ENCODE measurements around the gene GPR162. TPM values are rescaled to one million over a fixed set of nuclear protein-coding genes. Genes with fewer than 3 reads are reported as not detected.
"Not testable (repeated sequence)": the region's sequence is repeated elsewhere in the genome, so short reads cannot be mapped to it uniquely, and the experiment has no call there.

GPR162 gene
- total and polyA plus RNA-seq, 12 donors, result 1.1 to 42.6 (median 5.1) TPM

GRCh38 chr12:6872073-6873048 is 50.7 kb downstream of the GPR162 start:
- Histone ChIP-seq H3K27ac (peak overlapping the region; percentile 76 to 96 (median 85)), H3K27me3 (no peaks in the 10 kb centered on the region), H3K9me3 (replicated peaks in 1 of 3) (no peaks in the 10 kb centered on the region), H3K4me1 (replicated peaks in 1 of 2) (peaks cover 31 to 49% of the 10 kb centered on the region in 2 donors), H3K4me3 (peak overlapping the region; percentile 58 to 95 (median 92)), H3K36me3 (replicated peaks in 1 of 2) (peaks cover 0 to 29% of the 10 kb centered on the region in 2 donors)
- 0 to 1% (median 1%) methylated on average over 5 to 40 of the region's 40 CpGs for WGBS, 4 donors
- intact Hi-C loops (cut with DNase I), result loop anchor here in 1 of 2 donors (10.0 kb wide), 1 partner anchor 82 kb away; the partner anchor contains the start of gene PTPN6
- DNase-seq, result peak; percentile 79 to 90 (median 87)
- TF ChIP-seq CTCF (IDR thresholded peaks at IDR 0.05) (peak; percentile 77 to 96 (median 92)), POLR2A (IDR thresholded peaks at IDR 0.05) (no peak)

DNA sequence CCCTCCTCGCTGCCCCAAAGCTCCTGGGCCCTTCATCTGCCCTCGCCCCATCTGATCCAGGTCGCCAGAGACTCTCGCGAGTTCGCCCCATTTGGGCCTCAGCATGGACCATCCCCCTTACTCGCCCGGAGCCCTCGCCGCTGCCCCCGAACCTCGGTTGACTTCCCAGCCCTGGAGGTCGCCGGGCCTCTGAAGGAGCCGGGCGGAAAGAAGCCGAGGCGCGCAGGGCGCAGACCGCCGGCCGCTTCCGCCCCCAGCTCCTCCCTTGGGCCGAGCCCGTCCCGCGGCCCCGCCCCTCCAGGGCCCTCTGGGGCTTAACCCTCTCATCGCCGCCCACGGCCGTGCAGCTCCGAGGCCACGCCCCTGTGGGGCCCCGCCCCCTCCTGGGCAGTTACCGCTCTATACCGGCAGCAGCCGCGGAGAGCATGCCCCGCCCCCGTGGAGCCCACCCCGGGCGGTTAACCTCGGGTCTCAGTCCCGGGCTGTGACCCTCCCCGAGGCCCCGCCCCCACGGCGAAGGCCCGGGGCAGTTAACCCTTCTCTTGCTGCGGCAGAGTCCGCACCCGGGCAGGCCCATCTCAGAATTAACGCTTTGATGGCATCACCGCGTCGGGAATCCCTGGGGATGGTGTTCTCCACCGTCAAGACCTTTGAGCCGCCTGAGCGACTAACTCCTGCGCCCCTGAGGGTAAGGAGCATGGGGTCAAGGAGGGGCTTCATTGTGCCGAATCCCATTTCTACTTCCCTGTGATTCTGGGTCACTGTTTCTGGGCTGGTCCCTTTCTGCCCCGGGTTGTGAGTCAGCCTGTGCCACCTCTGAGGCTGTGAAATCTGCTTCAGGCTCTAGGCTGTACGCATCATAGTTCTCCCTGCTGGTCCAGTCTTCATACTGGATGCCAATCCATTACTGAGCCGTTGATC is 51.7 kb downstream of the GPR162 start, which contains the start of gene SPSB2:
TSS of gene SPSB2 (minus strand) at position 210 of the 921 bp plus-strand sequence. CDS start 402 bp downstream, outside the sequence.
- Histone ChIP-seq H3K36me3 (replicated peaks in 1 of 2) (peaks cover 0 to 29% of the 10 kb centered on the region in 2 donors), H3K9me3 (replicated peaks in 1 of 3) (no peaks in the 10 kb centered on the region), H3K4me3 (peak within 1 kb of the TSS; percentile 58 to 95 (median 92)), H3K4me1 (replicated peaks in 1 of 2) (peaks cover 31 to 48% of the 10 kb centered on the region in 2 donors), H3K27ac (peak within 1 kb of the TSS; percentile 76 to 96 (median 85)), H3K27me3 (no peaks in the 10 kb centered on the region)
- intact Hi-C loops (cut with DNase I), result loop anchor here in 1 of 2 donors (10.0 kb wide), 1 partner anchor 81 kb away; the partner anchor contains the start of gene PTPN6
- 0 to 2% (median 0%) methylated on average over 13 to 66 of the region's 66 CpGs for WGBS, 4 donors
- TF ChIP-seq POLR2A (IDR thresholded peaks at IDR 0.05), result peak; percentile 45 to 49
- TF ChIP-seq CTCF (IDR thresholded peaks at IDR 0.05), result peak in 2 of 6 experiments; percentile 6 to 17
- DNase-seq, result peak; percentile 97 to 99 (median 99)

DNA sequence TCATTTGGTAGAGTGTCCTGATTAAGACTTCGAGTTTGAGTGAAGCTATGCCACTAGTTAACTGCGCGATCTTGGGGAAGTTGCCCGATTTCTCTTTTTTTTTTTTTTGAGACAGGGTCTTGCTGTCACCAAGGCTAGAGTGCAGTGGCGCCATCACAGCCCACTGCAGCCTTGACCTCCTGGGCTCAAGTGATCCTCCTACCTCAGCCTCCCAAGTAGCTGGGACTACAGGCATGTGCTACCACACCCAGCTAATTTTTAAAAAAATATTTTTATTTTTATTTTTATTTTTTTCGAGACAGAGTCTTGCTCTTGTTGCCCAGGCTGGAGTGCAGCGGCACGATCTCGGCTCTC is 52.4 kb downstream of the GPR162 start:
- DNase-seq; H3K27me3 ChIP-seq; H3K9me3 ChIP-seq (replicated peaks in 1 of 3): not testable (repeated sequence)
- intact Hi-C loops (cut with DNase I), result loop anchor here in 1 of 2 donors (10.0 kb wide), 1 partner anchor 81 kb away; the partner anchor contains the start of gene PTPN6
- Histone ChIP-seq H3K27ac (peak overlapping the region; percentile 76 to 96 (median 85)), H3K36me3 (replicated peaks in 1 of 2) (peaks cover 0 to 28% of the 10 kb centered on the region in 2 donors), H3K4me3 (peak overlapping the region in 2 of 4 donors; percentile 58 to 91), H3K4me1 (replicated peaks in 1 of 2) (peaks cover 24 to 42% of the 10 kb centered on the region in 2 donors)
- WGBS, 4 donors, result 38 to 42% (median 40%) methylated on average over 9 of the region's 9 CpGs

Other genes starting within 250 kb of the GPR162 start
- 100 to 1,000 TPM; 216 to 307 (median 246) TPM for gene CHD4, start 214.4 kb upstream of the GPR162 start, total RNA-seq
- 100 to 1,000 TPM; 152 to 505 (median 284) TPM for gene CHD4, start 214.4 kb upstream of the GPR162 start, polyA plus RNA-seq
- gene LPAR5, start 185.9 kb upstream of the GPR162 start, total RNA-seq, result 10 to 100 TPM in 1 of 9 donors, 1 to 10 TPM in 7, under 1 TPM in 1; 0.28 to 11.6 (median 8.1) TPM
- 1 to 10 TPM; 1.3 to 2.2 (median 1.5) TPM for gene LPAR5, start 185.9 kb upstream of the GPR162 start, polyA plus RNA-seq
- 1 to 10 TPM in 7 of 9 donors, under 1 TPM in 2; 0.36 to 3.1 (median 1.4) TPM for gene ACRBP, start 174.4 kb upstream of the GPR162 start, total RNA-seq
- gene ACRBP, start 174.4 kb upstream of the GPR162 start, polyA plus RNA-seq, result 1 to 10 TPM in 1 of 3 donors, under 1 TPM in 2; 0.91 to 2.8 (median 0.99) TPM
- gene ING4, start 158.7 kb upstream of the GPR162 start, total RNA-seq, result 10 to 100 TPM; 22.6 to 87.6 (median 54.1) TPM
- 10 to 100 TPM; 31.6 to 40.1 (median 32.3) TPM for gene ING4, start 158.7 kb upstream of the GPR162 start, polyA plus RNA-seq
- gene ZNF384, start 132.4 kb upstream of the GPR162 start, total RNA-seq, result 10 to 100 TPM; 19.9 to 67.2 (median 41.4) TPM
- 10 to 100 TPM; 45.5 to 71.2 (median 49.5) TPM for gene ZNF384, start 132.4 kb upstream of the GPR162 start, polyA plus RNA-seq
- 1 to 10 TPM in 1 of 9 donors, under 1 TPM in 5, not detected in 3; 0.11 to 4.6 (median 0.45) TPM for gene PIANP, start 121.0 kb upstream of the GPR162 start, total RNA-seq
- 1 to 10 TPM; 2.4 to 5.2 (median 3.5) TPM for gene PIANP, start 121.0 kb upstream of the GPR162 start, polyA plus RNA-seq
- gene COPS7A, start 97.8 kb upstream of the GPR162 start, total RNA-seq, result 100 to 1,000 TPM in 1 of 9 donors, 10 to 100 TPM in 8; 56.5 to 105 (median 83.2) TPM
- 10 to 100 TPM; 46.5 to 85.1 (median 50.6) TPM for gene COPS7A, start 97.8 kb upstream of the GPR162 start, polyA plus RNA-seq
- gene MLF2, start 68.7 kb upstream of the GPR162 start, total RNA-seq, result 100 to 1,000 TPM; 135 to 334 (median 225) TPM
- 100 to 1,000 TPM; 181 to 248 (median 233) TPM for gene MLF2, start 68.7 kb upstream of the GPR162 start, polyA plus RNA-seq
- gene PTMS, start 55.5 kb upstream of the GPR162 start, total RNA-seq, result 100 to 1,000 TPM in 6 of 9 donors, 10 to 100 TPM in 3; 27.0 to 269 (median 127) TPM
- 1,000 to 10,000 TPM in 1 of 3 donors, 100 to 1,000 TPM in 2; 134 to 1,405 (median 631) TPM for gene PTMS, start 55.5 kb upstream of the GPR162 start, polyA plus RNA-seq
- under 1 TPM in 7 of 9 donors, not detected in 2; 0.11 to 0.96 (median 0.64) TPM for gene LAG3, start 49.3 kb upstream of the GPR162 start, total RNA-seq
- gene LAG3, start 49.3 kb upstream of the GPR162 start, polyA plus RNA-seq, result 1 to 10 TPM in 2 of 3 donors, under 1 TPM in 1; 0.29 to 4.3 (median 2.3) TPM
- gene CD4, start 32.3 kb upstream of the GPR162 start, total RNA-seq, result 10 to 100 TPM in 8 of 9 donors, 1 to 10 TPM in 1; 2.4 to 52.8 (median 29.5) TPM
- gene CD4, start 32.3 kb upstream of the GPR162 start, polyA plus RNA-seq, result 10 to 100 TPM in 1 of 3 donors, 1 to 10 TPM in 2; 8.1 to 12.9 (median 9.1) TPM
- gene P3H3, start 6.6 kb downstream of the GPR162 start, total RNA-seq, result 10 to 100 TPM in 7 of 9 donors, 1 to 10 TPM in 2; 2.6 to 23.6 (median 14.6) TPM
- 10 to 100 TPM in 2 of 3 donors, 1 to 10 TPM in 1; 3.7 to 58.1 (median 51.0) TPM for gene P3H3, start 6.6 kb downstream of the GPR162 start, polyA plus RNA-seq
- gene GNB3, start 19.1 kb downstream of the GPR162 start, total RNA-seq, result 1 to 10 TPM in 5 of 9 donors, under 1 TPM in 3, not detected in 1; 0.44 to 2.6 (median 1.6) TPM
- gene GNB3, start 19.1 kb downstream of the GPR162 start, polyA plus RNA-seq, result 10 to 100 TPM in 2 of 3 donors, 1 to 10 TPM in 1; 1.0 to 22.4 (median 11.6) TPM
- gene CDCA3, start 29.5 kb downstream of the GPR162 start, total RNA-seq, result 10 to 100 TPM in 1 of 9 donors, 1 to 10 TPM in 7, not detected in 1; 2.6 to 17.7 (median 3.4) TPM
- gene CDCA3, start 29.5 kb downstream of the GPR162 start, polyA plus RNA-seq, result 1 to 10 TPM; 3.5 to 5.5 (median 5.3) TPM
- 100 to 1,000 TPM in 6 of 9 donors, 10 to 100 TPM in 3; 60.0 to 162 (median 122) TPM for gene USP5, start 30.3 kb downstream of the GPR162 start, total RNA-seq
- gene USP5, start 30.3 kb downstream of the GPR162 start, polyA plus RNA-seq, result 100 to 1,000 TPM in 1 of 3 donors, 10 to 100 TPM in 2; 30.6 to 109 (median 32.5) TPM
- 1,000 to 10,000 TPM in 1 of 9 donors, 100 to 1,000 TPM in 8; 555 to 1,141 (median 862) TPM for gene TPI1, start 45.7 kb downstream of the GPR162 start, total RNA-seq
- gene TPI1, start 45.7 kb downstream of the GPR162 start, polyA plus RNA-seq, result 1,000 to 10,000 TPM in 1 of 3 donors, 100 to 1,000 TPM in 2; 241 to 2,322 (median 444) TPM
- gene SPSB2, start 51.5 kb downstream of the GPR162 start, total RNA-seq, result 10 to 100 TPM in 8 of 9 donors, 1 to 10 TPM in 1; 3.3 to 24.5 (median 15.5) TPM
- gene SPSB2, start 51.5 kb downstream of the GPR162 start, polyA plus RNA-seq, result 10 to 100 TPM in 2 of 3 donors, 1 to 10 TPM in 1; 2.5 to 19.5 (median 19.5) TPM
- 10 to 100 TPM in 6 of 9 donors, 1 to 10 TPM in 3; 6.9 to 18.6 (median 12.5) TPM for gene LRRC23, start 83.0 kb downstream of the GPR162 start, total RNA-seq
- gene LRRC23, start 83.0 kb downstream of the GPR162 start, polyA plus RNA-seq, result 10 to 100 TPM; 11.0 to 29.0 (median 13.8) TPM
- 10 to 100 TPM in 7 of 9 donors, 1 to 10 TPM in 2; 7.4 to 53.6 (median 32.1) TPM for gene ENO2, start 92.8 kb downstream of the GPR162 start, total RNA-seq
- gene ENO2, start 92.8 kb downstream of the GPR162 start, polyA plus RNA-seq, result 100 to 1,000 TPM in 1 of 3 donors, 10 to 100 TPM in 2; 29.5 to 113 (median 42.3) TPM
- 100 to 1,000 TPM in 4 of 9 donors, 10 to 100 TPM in 4, 1 to 10 TPM in 1; 8.8 to 263 (median 92.8) TPM for gene ATN1, start 106.1 kb downstream of the GPR162 start, total RNA-seq
- 100 to 1,000 TPM in 2 of 3 donors, 10 to 100 TPM in 1; 57.4 to 482 (median 258) TPM for gene ATN1, start 106.1 kb downstream of the GPR162 start, polyA plus RNA-seq
- not detected for gene RNU7-1, start 122.0 kb downstream of the GPR162 start, total RNA-seq
- not detected for gene RNU7-1, start 122.0 kb downstream of the GPR162 start, polyA plus RNA-seq
- 100 to 1,000 TPM; 152 to 505 (median 283) TPM for gene C12orf57, start 122.2 kb downstream of the GPR162 start, total RNA-seq
- 100 to 1,000 TPM in 2 of 3 donors, 10 to 100 TPM in 1; 58.4 to 335 (median 271) TPM for gene C12orf57, start 122.2 kb downstream of the GPR162 start, polyA plus RNA-seq
- gene PTPN6, start 129.5 kb downstream of the GPR162 start, total RNA-seq, result 10 to 100 TPM; 24.5 to 86.2 (median 63.0) TPM
- gene PTPN6, start 129.5 kb downstream of the GPR162 start, polyA plus RNA-seq, result 100 to 1,000 TPM in 2 of 3 donors, 10 to 100 TPM in 1; 36.2 to 204 (median 127) TPM
- 100 to 1,000 TPM; 158 to 344 (median 227) TPM for gene PHB2, start 148.8 kb downstream of the GPR162 start, total RNA-seq
- 100 to 1,000 TPM; 128 to 222 (median 131) TPM for gene PHB2, start 148.8 kb downstream of the GPR162 start, polyA plus RNA-seq
- 10 to 100 TPM; 21.9 to 81.9 (median 39.9) TPM for gene EMG1, start 149.1 kb downstream of the GPR162 start, total RNA-seq
- gene EMG1, start 149.1 kb downstream of the GPR162 start, polyA plus RNA-seq, result 10 to 100 TPM; 14.2 to 43.1 (median 15.6) TPM
- 100 to 1,000 TPM in 2 of 9 donors, 10 to 100 TPM in 7; 28.5 to 146 (median 79.8) TPM for gene LPCAT3, start 196.7 kb downstream of the GPR162 start, total RNA-seq
- gene LPCAT3, start 196.7 kb downstream of the GPR162 start, polyA plus RNA-seq, result 10 to 100 TPM; 40.4 to 87.5 (median 49.3) TPM
- 100 to 1,000 TPM in 8 of 9 donors, 10 to 100 TPM in 1; 51.5 to 582 (median 295) TPM for gene C1S, start 238.9 kb downstream of the GPR162 start, total RNA-seq
- gene C1S, start 238.9 kb downstream of the GPR162 start, polyA plus RNA-seq, result 100 to 1,000 TPM; 171 to 234 (median 229) TPM